Measurements from ENCODE around the gene LRRC71. TPM values are rescaled to one million over a fixed set of nuclear protein-coding genes. Genes with fewer than 3 reads are reported as not detected.

The LRRC71 gene
- total and polyA plus RNA-seq, 10 of the 15 experiments (the other 5 are each of a cell fraction or from before 2014, with no cell fraction given) = not detected

DNA sequence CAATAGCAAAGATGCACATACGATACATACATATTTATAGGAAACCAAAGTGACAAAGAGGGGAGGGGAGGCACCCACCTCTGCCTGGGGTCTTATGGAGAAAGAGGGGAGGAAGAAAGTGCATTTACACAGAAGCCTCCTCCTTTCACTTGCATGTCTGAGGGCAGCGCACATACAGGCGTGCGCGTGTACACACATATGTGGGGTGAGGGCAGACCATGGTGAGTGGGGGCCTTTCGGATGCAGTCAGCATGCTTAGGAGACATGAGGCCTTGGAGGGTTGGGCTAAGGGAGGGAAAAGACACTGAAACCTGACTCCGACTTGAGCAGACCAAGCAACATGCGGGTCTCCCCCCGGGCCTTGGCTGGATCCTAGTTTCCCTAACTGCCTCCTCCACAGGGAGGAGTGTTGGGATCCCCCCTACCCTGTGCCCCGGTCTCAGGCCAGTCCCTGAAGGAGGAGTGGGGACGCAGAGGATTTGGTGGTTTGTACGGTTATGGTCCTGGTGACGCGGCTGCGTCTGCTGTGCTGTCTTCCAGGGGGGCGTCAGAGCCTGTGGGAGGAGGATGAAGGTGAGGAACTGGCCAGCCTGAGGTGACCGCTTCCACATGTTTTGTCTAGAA lies 15.2 kb downstream of the LRRC71 start:
- in situ Hi-C loops (cut with MboI) (no loop called here), intact Hi-C loops (cut with micrococcal nuclease; ENCODE audit: unreplicated experiment) (no loop called here)
- BruUV-seq (replicated peaks) = no TSS peak
- H3K27me3 ChIP-seq (replicated peaks in 1 of 2; ENCODE audit: control insufficient read depth in 2 of 2, insufficient read depth in 2 of 2, low read length in 1 of 2) = no peaks in the 10 kb centered on the region
- H3K9ac ChIP-seq (ENCODE audit: control insufficient read depth, insufficient read depth, low read length) = no peak overlapping the region
- no peaks in the 10 kb centered on the region for H3K79me2 ChIP-seq (ENCODE audit: control insufficient read depth, insufficient read depth, low read length)
- no peaks in the 10 kb centered on the region; the same call in 1 of the 2 replicates for H3K4me1 ChIP-seq (ENCODE audit: control insufficient read depth, insufficient read depth, low read length)
- ChIA-PET RAD21 (ENCODE audit: unreplicated experiment) (interaction anchor here (0.7 kb wide), 1 partner anchor 323 kb away, joined by 3 read pairs; no protein-coding TSS in a partner anchor), CTCF (interaction anchor here (1.3 to 2.8 kb wide), 2 partner anchors 9 to 139 kb away, joined by 4 to 8 read pairs; no protein-coding TSS in a partner anchor), SMC1A (ENCODE audit: uncharacterized antibody, unreplicated experiment) (interaction anchor here (0.8 kb wide), 1 partner anchor 23 kb away, joined by 3 read pairs; no protein-coding TSS in a partner anchor), POLR2A (no interaction called here)
- ATAC-seq (no peak), FAIRE-seq (no peak), DNase-seq (ENCODE audit: low read depth, low spot score) (no peak)
- 81% methylated on average over 17 of the region's 17 CpGs for WGBS (ENCODE audit: insufficient coverage, insufficient replicate concordance, low lambda C conversion rate, missing lambda C conversion rate)
- H3K27ac ChIP-seq (ENCODE audit: control insufficient read depth, insufficient read depth) = no peak overlapping the region
- H3K9me3 ChIP-seq (replicated peaks; ENCODE audit: control insufficient read depth, insufficient read depth, low read length) = no peaks in the 10 kb centered on the region
- no peaks in the 10 kb centered on the region for H4K20me1 ChIP-seq (ENCODE audit: control insufficient read depth, insufficient read depth)
- H3K36me3 ChIP-seq (ENCODE audit: control insufficient read depth in 2 of 2, insufficient read depth in 2 of 2, low read length in 1 of 2) = peaks cover 0 to 3% of the 10 kb centered on the region in 2 experiments; a peak in 2 of 4 replicates
- H3K4me3 ChIP-seq = no peak overlapping the region
- no peak overlapping the region for H3K4me2 ChIP-seq (ENCODE audit: control insufficient read depth, insufficient read depth)
- H2AFZ ChIP-seq (ENCODE audit: control insufficient read depth, low read depth, low read length) = no peak overlapping the region
- TF ChIP-seq BCL11A (IDR thresholded peaks at IDR 0.05; ENCODE audit: low read depth, low read length) (no peak), ESRRA (IDR thresholded peaks at IDR 0.05; ENCODE audit: low read length) (no peak), ZNF207 (IDR thresholded peaks at IDR 0.05; ENCODE audit: borderline replicate concordance) (no peak), CBFB (IDR thresholded peaks at IDR 0.05; ENCODE audit: low read depth) (no peak), YY1 (IDR thresholded peaks at IDR 0.05; ENCODE audit: low read depth, low read length) (no peak), KDM1A (IDR thresholded peaks at IDR 0.05; ENCODE audit: borderline replicate concordance) (no peak), SUPT20H (IDR thresholded peaks at IDR 0.05; ENCODE audit: borderline replicate concordance, control insufficient read depth, low read depth, low read length) (no peak), HDAC6 (IDR thresholded peaks at IDR 0.05; ENCODE audit: unreplicated experiment) (no peak), RELA (IDR thresholded peaks at IDR 0.05; ENCODE audit: borderline replicate concordance, partially characterized antibody) (no peak)
- TF ChIP-seq, protein P1, sequence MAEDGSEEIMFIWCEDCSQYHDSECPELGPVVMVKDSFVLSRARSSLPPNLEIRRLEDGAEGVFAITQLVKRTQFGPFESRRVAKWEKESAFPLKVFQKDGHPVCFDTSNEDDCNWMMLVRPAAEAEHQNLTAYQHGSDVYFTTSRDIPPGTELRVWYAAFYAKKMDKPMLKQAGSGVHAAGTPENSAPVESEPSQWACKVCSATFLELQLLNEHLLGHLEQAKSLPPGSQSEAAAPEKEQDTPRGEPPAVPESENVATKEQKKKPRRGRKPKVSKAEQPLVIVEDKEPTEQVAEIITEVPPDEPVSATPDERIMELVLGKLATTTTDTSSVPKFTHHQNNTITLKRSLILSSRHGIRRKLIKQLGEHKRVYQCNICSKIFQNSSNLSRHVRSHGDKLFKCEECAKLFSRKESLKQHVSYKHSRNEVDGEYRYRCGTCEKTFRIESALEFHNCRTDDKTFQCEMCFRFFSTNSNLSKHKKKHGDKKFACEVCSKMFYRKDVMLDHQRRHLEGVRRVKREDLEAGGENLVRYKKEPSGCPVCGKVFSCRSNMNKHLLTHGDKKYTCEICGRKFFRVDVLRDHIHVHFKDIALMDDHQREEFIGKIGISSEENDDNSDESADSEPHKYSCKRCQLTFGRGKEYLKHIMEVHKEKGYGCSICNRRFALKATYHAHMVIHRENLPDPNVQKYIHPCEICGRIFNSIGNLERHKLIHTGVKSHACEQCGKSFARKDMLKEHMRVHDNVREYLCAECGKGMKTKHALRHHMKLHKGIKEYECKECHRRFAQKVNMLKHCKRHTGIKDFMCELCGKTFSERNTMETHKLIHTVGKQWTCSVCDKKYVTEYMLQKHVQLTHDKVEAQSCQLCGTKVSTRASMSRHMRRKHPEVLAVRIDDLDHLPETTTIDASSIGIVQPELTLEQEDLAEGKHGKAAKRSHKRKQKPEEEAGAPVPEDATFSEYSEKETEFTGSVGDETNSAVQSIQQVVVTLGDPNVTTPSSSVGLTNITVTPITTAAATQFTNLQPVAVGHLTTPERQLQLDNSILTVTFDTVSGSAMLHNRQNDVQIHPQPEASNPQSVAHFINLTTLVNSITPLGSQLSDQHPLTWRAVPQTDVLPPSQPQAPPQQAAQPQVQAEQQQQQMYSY (CRISPR knock-in tag; IDR thresholded peaks at IDR 0.05) = no peak
- TF ChIP-seq, protein P2, sequence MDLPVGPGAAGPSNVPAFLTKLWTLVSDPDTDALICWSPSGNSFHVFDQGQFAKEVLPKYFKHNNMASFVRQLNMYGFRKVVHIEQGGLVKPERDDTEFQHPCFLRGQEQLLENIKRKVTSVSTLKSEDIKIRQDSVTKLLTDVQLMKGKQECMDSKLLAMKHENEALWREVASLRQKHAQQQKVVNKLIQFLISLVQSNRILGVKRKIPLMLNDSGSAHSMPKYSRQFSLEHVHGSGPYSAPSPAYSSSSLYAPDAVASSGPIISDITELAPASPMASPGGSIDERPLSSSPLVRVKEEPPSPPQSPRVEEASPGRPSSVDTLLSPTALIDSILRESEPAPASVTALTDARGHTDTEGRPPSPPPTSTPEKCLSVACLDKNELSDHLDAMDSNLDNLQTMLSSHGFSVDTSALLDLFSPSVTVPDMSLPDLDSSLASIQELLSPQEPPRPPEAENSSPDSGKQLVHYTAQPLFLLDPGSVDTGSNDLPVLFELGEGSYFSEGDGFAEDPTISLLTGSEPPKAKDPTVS (IDR thresholded peaks at IDR 0.05; ENCODE audit: low read depth, low read length) = no peak
- TF ChIP-seq, protein P3, sequence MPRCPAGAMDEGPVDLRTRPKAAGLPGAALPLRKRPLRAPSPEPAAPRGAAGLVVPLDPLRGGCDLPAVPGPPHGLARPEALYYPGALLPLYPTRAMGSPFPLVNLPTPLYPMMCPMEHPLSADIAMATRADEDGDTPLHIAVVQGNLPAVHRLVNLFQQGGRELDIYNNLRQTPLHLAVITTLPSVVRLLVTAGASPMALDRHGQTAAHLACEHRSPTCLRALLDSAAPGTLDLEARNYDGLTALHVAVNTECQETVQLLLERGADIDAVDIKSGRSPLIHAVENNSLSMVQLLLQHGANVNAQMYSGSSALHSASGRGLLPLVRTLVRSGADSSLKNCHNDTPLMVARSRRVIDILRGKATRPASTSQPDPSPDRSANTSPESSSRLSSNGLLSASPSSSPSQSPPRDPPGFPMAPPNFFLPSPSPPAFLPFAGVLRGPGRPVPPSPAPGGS (IDR thresholded peaks at IDR 0.05; ENCODE audit: borderline replicate concordance, insufficient read depth, low read depth, low read length, poor library complexity, severe bottlenecking) = no peak
- TF ChIP-seq, protein P4, sequence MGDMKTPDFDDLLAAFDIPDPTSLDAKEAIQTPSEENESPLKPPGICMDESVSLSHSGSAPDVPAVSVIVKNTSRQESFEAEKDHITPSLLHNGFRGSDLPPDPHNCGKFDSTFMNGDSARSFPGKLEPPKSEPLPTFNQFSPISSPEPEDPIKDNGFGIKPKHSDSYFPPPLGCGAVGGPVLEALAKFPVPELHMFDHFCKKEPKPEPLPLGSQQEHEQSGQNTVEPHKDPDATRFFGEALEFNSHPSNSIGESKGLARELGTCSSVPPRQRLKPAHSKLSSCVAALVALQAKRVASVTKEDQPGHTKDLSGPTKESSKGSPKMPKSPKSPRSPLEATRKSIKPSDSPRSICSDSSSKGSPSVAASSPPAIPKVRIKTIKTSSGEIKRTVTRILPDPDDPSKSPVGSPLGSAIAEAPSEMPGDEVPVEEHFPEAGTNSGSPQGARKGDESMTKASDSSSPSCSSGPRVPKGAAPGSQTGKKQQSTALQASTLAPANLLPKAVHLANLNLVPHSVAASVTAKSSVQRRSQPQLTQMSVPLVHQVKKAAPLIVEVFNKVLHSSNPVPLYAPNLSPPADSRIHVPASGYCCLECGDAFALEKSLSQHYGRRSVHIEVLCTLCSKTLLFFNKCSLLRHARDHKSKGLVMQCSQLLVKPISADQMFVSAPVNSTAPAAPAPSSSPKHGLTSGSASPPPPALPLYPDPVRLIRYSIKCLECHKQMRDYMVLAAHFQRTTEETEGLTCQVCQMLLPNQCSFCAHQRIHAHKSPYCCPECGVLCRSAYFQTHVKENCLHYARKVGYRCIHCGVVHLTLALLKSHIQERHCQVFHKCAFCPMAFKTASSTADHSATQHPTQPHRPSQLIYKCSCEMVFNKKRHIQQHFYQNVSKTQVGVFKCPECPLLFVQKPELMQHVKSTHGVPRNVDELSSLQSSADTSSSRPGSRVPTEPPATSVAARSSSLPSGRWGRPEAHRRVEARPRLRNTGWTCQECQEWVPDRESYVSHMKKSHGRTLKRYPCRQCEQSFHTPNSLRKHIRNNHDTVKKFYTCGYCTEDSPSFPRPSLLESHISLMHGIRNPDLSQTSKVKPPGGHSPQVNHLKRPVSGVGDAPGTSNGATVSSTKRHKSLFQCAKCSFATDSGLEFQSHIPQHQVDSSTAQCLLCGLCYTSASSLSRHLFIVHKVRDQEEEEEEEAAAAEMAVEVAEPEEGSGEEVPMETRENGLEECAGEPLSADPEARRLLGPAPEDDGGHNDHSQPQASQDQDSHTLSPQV (IDR thresholded peaks at IDR 0.05) = no peak

All from GM12878 (cell line).